Epidermal melanocyte (primary cell): Measurements from ENCODE around the gene PRPS1.
"Not testable (repeated sequence)": the region's sequence is repeated elsewhere in the genome, so short reads cannot be mapped to it uniquely, and the experiment has no call there.

Experiments
- DNase-seq: peaks from one replicate; pipeline ENCODE4 v3.0.0; 2011; ENCODE audit warnings: low spot score; ENCODE audit not compliant: insufficient read length

Gene PRPS1

GRCh38 chrX:107627838-107628661 lies at the start of gene PRPS1:
TSS of gene PRPS1 (plus strand) at chrX:107628510. CDS start at chrX:107628629, 119 bp downstream.
- peak; percentile 80 for DNase-seq

- no peak for DNase-seq
These were observed 48.4 kb upstream of the PRPS1 start for GRCh38 chrX:107579956-107580355.

- no peak for DNase-seq
These were observed 46.4 kb upstream of the PRPS1 start for GRCh38 chrX:107581923-107582322.

- no peak for DNase-seq
These were observed 39.1 kb upstream of the PRPS1 start for GRCh38 chrX:107589243-107589642.

GRCh38 chrX:107596651-107597050 lies 31.7 kb upstream of the PRPS1 start:
- no peak for DNase-seq

GRCh38 chrX:107597264-107597663 lies 31.0 kb upstream of the PRPS1 start:
- no peak for DNase-seq

- DNase-seq = no peak
These were observed 30.5 kb upstream of the PRPS1 start for GRCh38 chrX:107597791-107598190.

GRCh38 chrX:107599450-107599861 lies 28.9 kb upstream of the PRPS1 start:
- DNase-seq = no peak

GRCh38 chrX:107600366-107600765 lies 27.9 kb upstream of the PRPS1 start:
- no peak for DNase-seq

GRCh38 chrX:107601326-107601725 lies 27.0 kb upstream of the PRPS1 start:
- no peak for DNase-seq

GRCh38 chrX:107601759-107602158 lies 26.6 kb upstream of the PRPS1 start:
- DNase-seq = no peak

GRCh38 chrX:107602694-107603239 lies 25.5 kb upstream of the PRPS1 start:
- no peak for DNase-seq

GRCh38 chrX:107603429-107604159 lies 24.7 kb upstream of the PRPS1 start:
- DNase-seq = no peak

- not testable (repeated sequence) for DNase-seq
These were observed 19.2 kb upstream of the PRPS1 start for GRCh38 chrX:107609061-107609460.

GRCh38 chrX:107610667-107611066 lies 17.6 kb upstream of the PRPS1 start:
- DNase-seq = no peak

GRCh38 chrX:107619885-107620322 lies 8.4 kb upstream of the PRPS1 start:
- DNase-seq = no peak

- DNase-seq = no peak
These were observed 3.4 kb upstream of the PRPS1 start for GRCh38 chrX:107624893-107625292.

- no peak for DNase-seq
These were observed 2.6 kb upstream of the PRPS1 start for GRCh38 chrX:107625739-107626138.

GRCh38 chrX:107626481-107626880 lies 1.8 kb upstream of the PRPS1 start:
- no peak for DNase-seq

- DNase-seq = no peak
These were observed 1.4 kb upstream of the PRPS1 start for GRCh38 chrX:107626916-107627315.

GRCh38 chrX:107628662-107629539 lies 591 bp downstream of the PRPS1 start:
- peak; percentile 22 for DNase-seq
